ENCODE data around the gene SAPCD1.

GRCh38 chr6:31777667-31778050 is 15.2 kb downstream of the SAPCD1 start:
- TF ChIP-seq REST (IDR thresholded peaks at IDR 0.05; ENCODE audit: insufficient replicate concordance, low read depth): no peak
- TF ChIP-seq GABPA (IDR thresholded peaks at IDR 0.05; ENCODE audit: low read depth): no peak
- no peak for TF ChIP-seq CTCF (IDR thresholded peaks at IDR 0.05; ENCODE audit: insufficient read depth, low read length)
